Testis (tissue), 2 donors: ENCODE measurements around the gene CALHM1.

Experiments used
- POLR2A ChIP-seq: fragments of 450-650 bp; IDR thresholded peaks from one replicate; pipeline ENCODE4 v1.6.1; 2017; ENCODE audit warnings: antibody characterized with exemption, mild to moderate bottlenecking, moderate library complexity
- TF ChIP-seq, protein P1 (sequence below), 3 experiments: fragments of 450-650 bp in 2 of 3; fragments of 200-600 bp in 1 of 3; sonication (generic) in 1 of 3; IDR thresholded peaks; one replicate each; pipeline ENCODE4 v1.5.1; 2016 to 2019; ENCODE audit warnings: antibody characterized with exemption in 3 of 3, mild to moderate bottlenecking in 2 of 3, moderate library complexity in 1 of 3

GRCh38 chr10:103466734-103467133 is 8.0 kb upstream of the CALHM1 start:
- TF ChIP-seq, protein P1, sequence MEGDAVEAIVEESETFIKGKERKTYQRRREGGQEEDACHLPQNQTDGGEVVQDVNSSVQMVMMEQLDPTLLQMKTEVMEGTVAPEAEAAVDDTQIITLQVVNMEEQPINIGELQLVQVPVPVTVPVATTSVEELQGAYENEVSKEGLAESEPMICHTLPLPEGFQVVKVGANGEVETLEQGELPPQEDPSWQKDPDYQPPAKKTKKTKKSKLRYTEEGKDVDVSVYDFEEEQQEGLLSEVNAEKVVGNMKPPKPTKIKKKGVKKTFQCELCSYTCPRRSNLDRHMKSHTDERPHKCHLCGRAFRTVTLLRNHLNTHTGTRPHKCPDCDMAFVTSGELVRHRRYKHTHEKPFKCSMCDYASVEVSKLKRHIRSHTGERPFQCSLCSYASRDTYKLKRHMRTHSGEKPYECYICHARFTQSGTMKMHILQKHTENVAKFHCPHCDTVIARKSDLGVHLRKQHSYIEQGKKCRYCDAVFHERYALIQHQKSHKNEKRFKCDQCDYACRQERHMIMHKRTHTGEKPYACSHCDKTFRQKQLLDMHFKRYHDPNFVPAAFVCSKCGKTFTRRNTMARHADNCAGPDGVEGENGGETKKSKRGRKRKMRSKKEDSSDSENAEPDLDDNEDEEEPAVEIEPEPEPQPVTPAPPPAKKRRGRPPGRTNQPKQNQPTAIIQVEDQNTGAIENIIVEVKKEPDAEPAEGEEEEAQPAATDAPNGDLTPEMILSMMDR (IDR thresholded peaks at IDR 0.05), result no peak
- TF ChIP-seq POLR2A, result no peak
